ENCODE results near the gene LYPD4. TPM values are rescaled to one million over a fixed set of nuclear protein-coding genes. Genes with fewer than 3 reads are reported as not detected.

The LYPD4 gene
- total RNA-seq, 2 experiments from 2014 or later = not detected

- H4K20me1 ChIP-seq (ENCODE audit: insufficient read depth, low read length) = no peaks in the 10 kb centered on the region
- BruUV-seq (replicated peaks) = TSS peak; percentile 97
- intact Hi-C loops (cut with micrococcal nuclease; ENCODE audit: unreplicated experiment) = no loop called here
- CTCF ChIA-PET (ENCODE audit: unreplicated experiment) = no interaction called here
- H2AFZ ChIP-seq (ENCODE audit: low read length) = no peak overlapping the region
- POLR2A ChIA-PET = interaction anchor here (0.7 kb wide), 1 partner anchor 8 kb away, joined by 3 read pairs; no protein-coding TSS in a partner anchor
- H3K27ac ChIP-seq (ENCODE audit: low read depth, low read length, poor library complexity, severe bottlenecking) = peak overlapping the region; percentile 100
- TF ChIP-seq, protein P1, sequence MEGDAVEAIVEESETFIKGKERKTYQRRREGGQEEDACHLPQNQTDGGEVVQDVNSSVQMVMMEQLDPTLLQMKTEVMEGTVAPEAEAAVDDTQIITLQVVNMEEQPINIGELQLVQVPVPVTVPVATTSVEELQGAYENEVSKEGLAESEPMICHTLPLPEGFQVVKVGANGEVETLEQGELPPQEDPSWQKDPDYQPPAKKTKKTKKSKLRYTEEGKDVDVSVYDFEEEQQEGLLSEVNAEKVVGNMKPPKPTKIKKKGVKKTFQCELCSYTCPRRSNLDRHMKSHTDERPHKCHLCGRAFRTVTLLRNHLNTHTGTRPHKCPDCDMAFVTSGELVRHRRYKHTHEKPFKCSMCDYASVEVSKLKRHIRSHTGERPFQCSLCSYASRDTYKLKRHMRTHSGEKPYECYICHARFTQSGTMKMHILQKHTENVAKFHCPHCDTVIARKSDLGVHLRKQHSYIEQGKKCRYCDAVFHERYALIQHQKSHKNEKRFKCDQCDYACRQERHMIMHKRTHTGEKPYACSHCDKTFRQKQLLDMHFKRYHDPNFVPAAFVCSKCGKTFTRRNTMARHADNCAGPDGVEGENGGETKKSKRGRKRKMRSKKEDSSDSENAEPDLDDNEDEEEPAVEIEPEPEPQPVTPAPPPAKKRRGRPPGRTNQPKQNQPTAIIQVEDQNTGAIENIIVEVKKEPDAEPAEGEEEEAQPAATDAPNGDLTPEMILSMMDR (conservative IDR thresholded peaks at IDR 0.05; ENCODE audit: low read length) = no peak
- TF ChIP-seq EZH2phosphoT487 (IDR thresholded peaks at IDR 0.05; ENCODE audit: borderline replicate concordance, low read depth, low read length) = no peak
- H3K4me3 ChIP-seq (ENCODE audit: low read depth, low read length, poor library complexity, severe bottlenecking) = peak overlapping the region; percentile 97
- H3K79me2 ChIP-seq (ENCODE audit: insufficient read depth, low read depth, low read length) = peaks cover 54% of the 10 kb centered on the region
- H3K9me3 ChIP-seq (ENCODE audit: low read length) = no peaks in the 10 kb centered on the region
- no peaks in the 10 kb centered on the region for H3K9me2 ChIP-seq (ENCODE audit: insufficient read depth, low read length)
- DNase-seq (ENCODE audit: low spot score) = no peak
- H3K36me3 ChIP-seq (ENCODE audit: insufficient read depth, low read length) = peaks cover 61% of the 10 kb centered on the region
- H3K4me1 ChIP-seq (ENCODE audit: insufficient read depth, low read length, poor library complexity, severe bottlenecking) = peaks cover 68% of the 10 kb centered on the region
- H3K4me2 ChIP-seq (ENCODE audit: low read length) = peak overlapping the region; percentile 84
Measured at GRCh38 chr19:41883463-41883820, 39.0 kb upstream of the LYPD4 start.

GRCh38 chr19:41882568-41883462 is 38.3 kb upstream of the LYPD4 start, which contains the start of gene ARHGEF1:
Gene ARHGEF1 (plus strand): TSS chr19:41883184. CDS start chr19:41888083, 4,899 bp downstream.
- DNase-seq (ENCODE audit: low spot score) = peak; percentile 70
- Histone ChIP-seq H3K4me3 (ENCODE audit: low read depth, low read length, poor library complexity, severe bottlenecking) (peak within 1 kb of the TSS; percentile 97), H3K4me2 (ENCODE audit: low read length) (peak within 1 kb of the TSS; percentile 84), H3K9me2 (ENCODE audit: insufficient read depth, low read length) (no peaks in the 10 kb centered on the region), H3K27ac (ENCODE audit: low read depth, low read length, poor library complexity, severe bottlenecking) (peak within 1 kb of the TSS; percentile 100), H3K36me3 (ENCODE audit: insufficient read depth, low read length) (peaks cover 62% of the 10 kb centered on the region), H2AFZ (ENCODE audit: low read length) (no peak within 1 kb of the TSS), H3K4me1 (ENCODE audit: insufficient read depth, low read length, poor library complexity, severe bottlenecking) (peaks cover 62% of the 10 kb centered on the region), H3K9me3 (ENCODE audit: low read length) (no peaks in the 10 kb centered on the region), H4K20me1 (ENCODE audit: insufficient read depth, low read length) (no peaks in the 10 kb centered on the region), H3K79me2 (ENCODE audit: insufficient read depth, low read depth, low read length) (peaks cover 55% of the 10 kb centered on the region)
- intact Hi-C loops (cut with micrococcal nuclease; ENCODE audit: unreplicated experiment) = no loop called here
- BruUV-seq (replicated peaks) = no TSS peak
- no peak for TF ChIP-seq EZH2phosphoT487 (IDR thresholded peaks at IDR 0.05; ENCODE audit: borderline replicate concordance, low read depth, low read length)
- TF ChIP-seq, protein P1 (conservative IDR thresholded peaks at IDR 0.05; ENCODE audit: low read length) = no peak
- POLR2A ChIA-PET = interaction anchor here (0.7 kb wide), 1 partner anchor 8 kb away, joined by 3 read pairs; no protein-coding TSS in a partner anchor
- CTCF ChIA-PET (ENCODE audit: unreplicated experiment) = no interaction called here

DNA sequence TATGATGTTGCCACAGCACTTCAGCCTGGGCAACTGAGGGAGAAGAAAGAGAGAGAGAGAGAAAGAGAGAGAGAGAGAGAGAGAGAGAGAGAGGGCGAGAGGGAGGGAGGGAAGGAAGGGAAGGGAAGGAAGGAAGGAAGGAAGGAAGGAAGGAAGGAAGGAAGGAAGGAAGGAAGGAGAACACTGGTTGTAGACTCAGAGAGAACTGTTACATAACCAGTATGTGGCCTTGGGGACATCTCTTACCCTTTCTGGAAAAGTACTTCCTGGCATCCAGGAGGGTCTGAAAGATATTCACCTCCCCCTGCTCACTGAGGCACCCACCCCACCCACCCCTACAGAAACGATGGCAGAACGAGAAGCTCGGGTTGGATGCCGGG is 35.8 kb upstream of the LYPD4 start:
- Histone ChIP-seq H3K36me3 (ENCODE audit: insufficient read depth, low read length) (peaks cover 58% of the 10 kb centered on the region), H3K79me2 (ENCODE audit: insufficient read depth, low read depth, low read length) (peaks cover 43% of the 10 kb centered on the region), H2AFZ (ENCODE audit: low read length) (no peak overlapping the region), H3K4me3 (ENCODE audit: low read depth, low read length, poor library complexity, severe bottlenecking) (peak overlapping the region; percentile 93), H3K9me3 (ENCODE audit: low read length) (no peaks in the 10 kb centered on the region), H3K9me2 (ENCODE audit: insufficient read depth, low read length) (no peaks in the 10 kb centered on the region), H3K27ac (ENCODE audit: low read depth, low read length, poor library complexity, severe bottlenecking) (peak overlapping the region; percentile 100), H3K4me2 (ENCODE audit: low read length) (peak overlapping the region; percentile 99), H4K20me1 (ENCODE audit: insufficient read depth, low read length) (no peaks in the 10 kb centered on the region), H3K4me1 (ENCODE audit: insufficient read depth, low read length, poor library complexity, severe bottlenecking) (peaks cover 52% of the 10 kb centered on the region)
- POLR2A ChIA-PET = interaction anchor here (0.6 kb wide), 1 partner anchor 66 kb away, joined by 7 read pairs; no protein-coding TSS in a partner anchor
- TF ChIP-seq EZH2phosphoT487 (IDR thresholded peaks at IDR 0.05; ENCODE audit: borderline replicate concordance, low read depth, low read length) = no peak
- TF ChIP-seq, protein P1 (conservative IDR thresholded peaks at IDR 0.05; ENCODE audit: low read length) = no peak
- intact Hi-C loops (cut with micrococcal nuclease; ENCODE audit: unreplicated experiment) = no loop called here
- CTCF ChIA-PET (ENCODE audit: unreplicated experiment) = no interaction called here
- no TSS peak for BruUV-seq (replicated peaks)
- DNase-seq (ENCODE audit: low spot score) = no peak

Measured in OCI-LY7 (cell line).